COLO829 (cell line): Measurements from ENCODE around the gene CHPT1.
"Not testable (repeated sequence)": the region's sequence is repeated elsewhere in the genome, so short reads cannot be mapped to it uniquely, and the experiment has no call there.

Experiments used
- DNase-seq: peaks from one replicate; pipeline ENCODE4 v3.0.0; 2012; ENCODE audit warnings: low spot score

Gene CHPT1

DNA sequence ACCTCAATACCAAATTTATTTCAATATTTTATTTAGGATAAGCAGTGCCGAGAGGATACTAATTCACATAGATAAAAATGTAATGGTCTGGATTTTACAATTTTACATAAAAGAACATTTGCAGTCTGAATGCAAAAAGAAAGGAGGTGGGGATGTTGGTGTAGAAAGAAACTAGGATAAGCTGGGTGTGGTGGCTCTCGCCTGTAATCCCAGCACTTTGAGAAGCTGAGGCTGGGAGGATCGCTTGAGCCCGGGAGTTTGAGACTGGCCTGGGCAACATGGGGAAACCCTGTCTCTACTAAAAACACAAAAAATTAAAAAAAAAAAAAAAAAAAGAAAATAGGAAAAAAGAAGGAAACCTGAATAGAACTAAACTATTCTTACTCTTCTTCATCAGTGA, 25.0 kb downstream of the CHPT1 start:
- DNase-seq: no peak

GRCh38 chr12:101727098-101727497, 29.7 kb downstream of the CHPT1 start:
- DNase-seq: no peak

DNA sequence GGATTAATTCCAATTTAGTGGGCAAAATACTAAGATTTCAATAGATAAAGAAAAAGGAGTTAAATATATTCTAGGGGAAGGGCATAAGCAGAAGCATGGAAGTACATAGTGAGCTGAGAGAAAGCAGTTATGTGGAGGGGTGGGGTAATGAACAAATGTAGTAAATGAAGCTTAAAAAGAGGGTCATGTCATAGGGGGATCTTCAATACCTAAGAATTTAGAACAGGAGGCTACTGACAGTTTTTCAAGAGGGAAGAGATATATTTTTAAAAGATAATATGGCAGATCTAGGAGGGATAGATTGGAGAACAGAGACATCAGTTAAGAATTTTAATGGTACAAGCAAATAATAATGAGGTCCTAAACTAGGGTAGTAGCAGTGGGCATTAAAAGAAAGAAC, 32.4 kb downstream of the CHPT1 start:
- DNase-seq: no peak

DNA sequence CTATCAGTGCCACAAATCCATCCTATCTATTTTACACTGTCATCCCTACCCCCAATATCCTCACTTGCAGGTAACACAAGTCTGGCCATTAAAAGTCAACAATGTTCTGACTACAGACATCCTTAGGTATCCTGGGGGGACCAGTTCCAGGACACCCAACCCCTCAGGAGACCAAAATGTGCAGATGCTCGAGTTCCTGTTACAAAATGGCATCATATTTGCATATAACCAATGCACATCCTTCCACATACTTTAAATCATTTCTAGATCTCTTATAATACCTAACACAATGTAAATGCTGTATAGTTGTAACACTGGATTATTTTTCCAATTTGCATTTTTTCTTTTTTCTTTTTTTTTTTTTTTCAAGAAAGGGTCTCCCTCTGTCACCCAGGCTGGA, 34.9 kb downstream of the CHPT1 start:
- DNase-seq: no peak

DNA sequence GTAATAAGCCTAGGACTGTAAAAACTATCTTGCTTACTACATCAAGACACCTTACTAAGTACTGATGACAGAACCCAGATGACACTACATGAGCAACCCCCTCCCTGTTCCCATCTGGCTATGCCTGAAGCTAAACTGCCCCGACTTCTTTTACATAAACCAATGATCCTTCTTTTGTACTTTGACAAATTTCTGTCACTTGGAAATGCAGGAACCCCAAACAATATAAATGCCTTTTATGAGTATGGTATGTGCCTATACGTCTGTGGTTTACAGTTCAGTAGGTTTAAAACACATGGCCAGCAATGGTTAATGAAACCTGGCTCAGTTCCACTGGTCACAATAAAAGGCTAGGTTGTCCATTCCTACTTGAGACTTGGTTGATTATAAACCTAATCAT, 35.7 kb downstream of the CHPT1 start:
- DNase-seq: no peak

DNA sequence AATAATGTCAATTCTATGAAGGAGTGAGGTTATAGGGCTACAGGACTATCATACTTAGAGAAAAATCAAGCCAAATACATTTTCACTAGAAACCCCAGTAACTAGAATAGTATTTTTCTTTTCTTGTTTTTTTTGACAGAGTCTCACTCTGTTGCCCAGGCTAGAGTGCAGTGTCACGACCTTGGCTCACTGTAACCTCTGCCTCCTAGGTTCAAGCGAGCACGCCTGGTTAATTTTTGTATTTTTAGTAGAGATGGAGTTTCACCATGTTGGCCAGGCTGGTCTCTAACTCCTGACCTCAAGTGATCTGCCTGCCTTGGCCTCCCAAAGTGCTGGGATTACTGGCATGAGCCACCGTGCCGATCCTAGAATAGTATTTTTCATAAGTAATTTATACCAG, 37.0 kb downstream of the CHPT1 start:
- not testable (repeated sequence) for DNase-seq

DNA sequence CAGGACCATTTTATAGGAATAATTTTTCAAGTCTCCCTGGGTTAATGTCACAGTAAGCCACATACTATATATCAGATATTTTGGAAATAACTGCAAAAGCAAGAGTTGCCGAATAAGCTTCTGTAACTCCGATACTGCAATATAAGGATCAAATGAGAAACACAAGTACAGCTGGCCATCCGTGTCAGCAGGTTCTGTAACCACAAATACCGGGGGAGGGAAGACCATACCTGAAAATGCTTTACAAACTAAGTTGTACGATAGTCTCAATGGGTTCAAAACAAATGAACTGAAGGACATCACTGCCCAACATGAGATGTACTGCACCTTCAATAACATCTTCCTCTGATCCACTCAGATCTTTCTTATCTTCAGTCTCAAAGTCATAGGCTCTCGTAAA, 40.0 kb downstream of the CHPT1 start:
- no peak for DNase-seq

DNA sequence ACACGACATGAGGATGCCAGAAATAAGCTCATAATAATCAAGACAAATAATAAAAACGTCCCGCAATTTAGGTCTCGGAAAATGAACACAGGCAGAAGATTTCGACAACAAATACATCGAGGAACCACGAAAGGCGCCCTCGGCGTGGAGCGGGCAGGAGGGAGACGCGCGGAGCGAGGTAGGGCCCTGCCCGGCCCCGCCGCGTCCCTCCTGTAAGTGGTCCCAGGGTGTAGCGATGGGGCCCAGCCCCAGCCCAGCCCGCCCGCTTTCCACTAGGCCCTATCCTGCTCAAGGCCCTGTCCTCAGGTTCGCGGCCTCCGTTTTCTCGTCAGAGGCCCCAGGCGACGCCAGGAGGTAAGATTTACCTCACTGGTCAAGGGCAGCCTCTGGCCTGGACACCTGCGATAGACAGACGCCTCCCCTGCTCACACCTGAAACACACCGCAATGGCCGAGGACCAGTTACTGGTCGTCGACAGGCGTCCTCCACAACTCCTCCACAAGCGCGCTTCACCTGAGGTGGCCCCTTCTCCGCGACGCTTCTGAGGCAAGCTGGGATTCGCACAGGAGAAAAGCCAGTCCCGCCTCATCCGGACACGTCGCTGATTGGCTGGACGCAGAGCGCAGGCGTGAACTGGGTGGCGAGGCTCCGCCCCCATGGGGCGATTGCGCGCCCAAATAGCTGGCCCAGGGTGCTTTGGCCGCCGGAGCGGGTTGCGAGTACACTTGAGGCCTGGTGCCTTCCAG, 41.7 kb downstream of the CHPT1 start, which contains the start of gene SYCP3:
Gene SYCP3, minus strand, starts transcription at position 543 of the 746 bp plus-strand sequence. CDS start 1,527 bp downstream, outside the sequence.
- DNase-seq: no peak

- DNase-seq: no peak
These were observed 43.1 kb downstream of the CHPT1 start for GRCh38 chr12:101740566-101740965.

DNA sequence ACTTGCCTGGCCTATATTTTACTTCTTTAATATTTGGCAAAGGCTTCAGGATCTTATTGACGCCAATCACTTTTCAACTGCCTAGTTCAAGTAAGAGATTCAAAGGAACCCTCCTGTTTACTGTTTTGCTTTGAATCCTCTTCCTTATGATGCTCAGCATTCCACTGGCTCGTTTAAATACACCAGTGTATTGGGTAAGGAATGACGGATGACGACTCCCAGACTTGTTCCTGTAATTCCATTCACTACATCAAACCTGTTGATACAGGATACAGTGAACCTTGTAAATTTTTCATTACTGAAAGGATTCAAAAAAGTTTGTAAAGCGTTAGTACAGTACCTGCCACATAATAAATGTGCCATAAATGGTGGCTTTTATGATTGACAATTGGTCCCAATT, 43.5 kb downstream of the CHPT1 start:
- DNase-seq: no peak

DNA sequence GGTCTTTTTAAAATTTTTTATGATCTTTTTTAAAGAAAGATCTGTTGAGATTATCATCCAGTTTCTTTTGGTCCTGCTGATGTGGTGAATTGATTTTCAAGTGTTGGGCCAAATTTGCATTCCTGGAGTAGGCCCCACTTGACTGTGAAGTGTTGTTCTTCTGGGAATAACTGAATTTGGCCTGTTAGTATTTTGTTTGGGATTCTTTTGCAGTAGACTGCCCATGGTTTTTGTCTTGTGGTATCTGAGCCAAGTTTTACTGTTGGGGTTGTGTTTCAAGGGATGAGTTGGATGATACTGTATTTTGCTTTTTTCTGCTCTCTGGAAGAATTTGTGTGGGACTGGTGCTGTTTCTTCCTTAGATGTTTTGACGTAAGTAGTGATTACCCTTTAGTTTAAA, 45.8 kb downstream of the CHPT1 start:
- no peak for DNase-seq

DNA sequence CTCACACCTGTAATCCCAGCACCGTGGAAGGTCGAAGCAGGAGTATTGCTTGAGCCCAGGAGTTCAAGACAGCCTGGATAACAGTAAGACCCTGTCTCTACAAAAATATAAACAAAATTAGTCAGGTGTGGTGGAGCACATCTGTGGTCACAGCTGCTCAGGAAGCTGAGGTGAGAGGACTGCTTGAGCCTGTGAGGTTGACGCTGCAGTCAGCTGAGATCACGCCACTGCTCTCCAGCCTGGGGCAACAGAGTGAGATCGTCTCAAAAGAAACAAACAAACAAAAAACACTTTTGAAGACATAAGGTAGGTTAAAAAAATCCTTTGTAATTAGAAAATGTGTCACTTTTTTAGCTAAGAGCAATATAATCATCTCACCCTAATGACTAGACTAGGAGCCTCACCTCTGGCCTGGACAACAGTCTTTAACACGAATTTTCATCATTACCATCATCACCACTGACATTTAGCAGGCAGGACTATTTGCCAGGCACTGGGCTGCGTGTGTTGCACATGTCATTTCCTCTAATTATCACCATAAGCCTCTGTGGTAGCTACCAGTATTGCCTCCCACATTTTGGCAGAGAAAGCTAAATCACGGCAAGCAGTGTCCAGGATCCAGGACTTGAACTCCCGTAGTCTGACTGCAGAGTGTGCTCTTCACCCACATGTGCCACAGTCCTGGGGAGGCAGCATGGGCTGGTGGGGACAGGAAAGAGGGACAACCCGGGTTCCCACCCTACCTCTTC, 46.5 kb downstream of the CHPT1 start:
- no peak for DNase-seq

- no peak for DNase-seq
These were observed 48.0 kb downstream of the CHPT1 start for GRCh38 chr12:101745481-101745880.

GRCh38 chr12:101746196-101746595, 48.8 kb downstream of the CHPT1 start:
- no peak for DNase-seq

DNA sequence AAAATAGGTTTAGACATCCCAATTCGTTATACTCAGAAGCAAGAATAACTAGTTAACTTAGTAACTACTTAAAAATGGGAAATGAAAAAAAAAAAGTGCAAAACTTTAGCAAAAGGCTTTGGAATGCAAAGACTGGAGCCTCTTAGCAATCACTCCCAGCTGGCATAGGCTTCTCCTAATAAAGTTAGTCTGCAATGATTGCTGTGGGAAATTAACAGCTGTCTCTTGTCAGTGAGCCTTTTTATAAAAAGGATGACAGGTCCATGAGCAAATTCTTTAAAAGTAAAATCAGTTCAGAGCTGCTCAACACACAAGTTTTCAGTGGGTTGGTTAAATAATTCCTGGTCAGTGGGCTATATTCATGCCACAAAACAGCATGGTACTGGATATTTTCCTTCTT, 49.2 kb downstream of the CHPT1 start:
- DNase-seq: no peak

GRCh38 chr12:101747697-101748096, 50.3 kb downstream of the CHPT1 start:
- DNase-seq: no peak

DNA sequence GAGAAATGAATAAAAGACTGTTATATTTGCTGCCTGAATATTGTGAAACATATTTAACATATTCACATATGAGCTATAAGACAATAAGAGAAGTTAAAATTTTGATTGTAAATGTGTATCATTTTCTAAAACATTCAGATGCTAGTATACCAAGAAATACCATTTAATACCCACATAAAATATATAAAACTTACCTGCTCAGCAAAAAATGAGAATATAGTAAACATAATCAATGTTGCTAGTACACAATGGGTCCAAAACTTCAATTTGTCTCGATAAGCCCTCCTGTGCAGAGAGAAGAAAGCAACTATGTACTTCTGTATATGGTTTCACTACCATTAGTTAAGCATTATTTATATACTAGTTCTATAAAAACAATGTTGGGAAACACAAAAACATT, 51.5 kb downstream of the CHPT1 start:
- DNase-seq: no peak

DNA sequence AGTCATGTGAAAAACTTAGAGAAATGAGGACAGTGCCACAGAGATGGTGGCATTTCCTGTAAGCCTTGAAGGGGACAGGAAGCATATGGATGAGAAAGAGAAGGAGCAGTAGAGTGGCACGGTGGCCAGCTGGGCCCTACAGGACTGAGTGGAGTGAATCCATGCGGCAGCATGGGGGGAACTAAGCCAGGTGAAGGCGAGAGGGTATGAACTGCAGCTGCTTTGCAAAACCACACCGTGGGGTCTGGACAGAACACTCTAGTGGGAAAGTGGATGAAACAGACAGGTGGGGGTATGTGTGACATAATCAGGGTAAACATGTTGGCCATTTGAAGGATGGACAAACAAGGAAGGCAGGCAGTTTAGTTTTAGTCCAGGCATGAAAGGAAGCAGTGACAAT, 52.2 kb downstream of the CHPT1 start:
- DNase-seq: no peak

- no peak for DNase-seq
These were observed 52.7 kb downstream of the CHPT1 start for GRCh38 chr12:101750152-101750551.

DNA sequence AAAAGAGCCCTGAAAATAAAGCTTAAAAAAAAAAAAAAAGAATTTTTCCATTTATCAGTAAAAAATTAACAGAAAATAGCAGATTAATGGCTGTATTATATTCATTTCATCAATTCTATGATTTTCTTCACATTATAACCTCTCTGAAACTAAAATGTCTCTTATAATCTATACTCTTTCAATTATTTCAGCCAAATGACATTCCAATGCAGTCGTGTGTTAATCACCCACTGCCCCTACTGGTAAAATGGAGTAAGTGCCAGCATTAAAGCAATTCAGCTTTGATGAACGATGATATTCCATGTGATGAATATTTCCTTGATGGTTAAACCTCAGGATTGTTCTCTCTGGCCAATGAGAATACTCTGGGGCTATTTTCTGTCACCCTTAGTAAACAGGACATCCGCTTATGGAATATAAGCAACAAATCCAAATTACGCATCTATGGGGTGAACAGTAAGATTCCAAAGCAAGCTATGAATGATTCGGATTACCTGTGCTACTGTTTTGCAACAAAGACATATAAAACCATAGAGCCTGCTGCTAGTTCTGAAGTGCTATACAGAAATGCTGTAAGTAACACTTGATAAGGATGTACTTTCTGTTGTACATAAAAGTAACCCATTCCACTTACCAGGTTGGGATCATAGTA, 62.1 kb downstream of the CHPT1 start:
- peak; percentile 62 for DNase-seq

GRCh38 chr12:101761350-101761749, 63.9 kb downstream of the CHPT1 start:
- DNase-seq: no peak

GRCh38 chr12:101761781-101762180, 64.3 kb downstream of the CHPT1 start:
- DNase-seq: no peak
